ENCODE measurements around the gene NHERF2.

GRCh38 chr16:1977875-1978268, 48.8 kb upstream of the NHERF2 start:
- TF ChIP-seq CTCF (IDR thresholded peaks at IDR 0.05) (no peak), POLR2A (IDR thresholded peaks at IDR 0.05) (no peak)

Data from uterus (tissue), 2 donors.